OCI-LY7 (cell line): ENCODE data around the gene GLIS1. TPM values are rescaled to one million over a fixed set of nuclear protein-coding genes. Genes with fewer than 3 reads are reported as not detected.

Source experiments
- BruUV-seq: library from RNA; stranded (reverse); fragments of 400-500 nt; replicated peaks from 2 replicates; lab custom pipeline; 2021; lab: Mats Ljungman, UMichigan
- CTCF ChIA-PET: fragments of 300-600 bp; sonication (Branson Sonifier 250); formaldehyde crosslinking; loops from one replicate; lab custom pipeline; 2022; ENCODE audit warnings: antibody characterized with exemption; ENCODE audit not compliant: unreplicated experiment; lab: Charles Lee
- POLR2A ChIA-PET: fragments of 300-600 bp; sonication (Branson Sonifier 250); formaldehyde crosslinking; loops from one replicate; lab custom pipeline; 2022; ENCODE audit warnings: antibody characterized with exemption; lab: Charles Lee
- DNase-seq: peaks from one replicate; pipeline ENCODE4 v3.0.0-alpha.2; 2015; ENCODE audit warnings: low spot score
- H2AFZ ChIP-seq: fragments of 200-600 bp; sonication (generic), shearing (Covaris generic); 2 replicates; pipeline ENCODE4 v1.6.1; 2014; ENCODE audit warnings: mild to moderate bottlenecking, antibody characterized with exemption, low read length, moderate library complexity
- H3K27ac ChIP-seq: fragments of 200-600 bp; sonication (generic); 2 replicates; pipeline ENCODE4 v1.5.1; 2014; ENCODE audit warnings: mixed run types, low read depth, mild to moderate bottlenecking, moderate library complexity, low read length, inconsistent platforms; ENCODE audit not compliant: poor library complexity, severe bottlenecking
- H3K36me3 ChIP-seq: fragments of 200-600 bp; sonication (generic); 2 replicates; pipeline ENCODE4 v1.6.1; 2014; ENCODE audit warnings: mild to moderate bottlenecking, antibody characterized with exemption, low read length, moderate library complexity, mixed read lengths; ENCODE audit not compliant: insufficient read depth
- H3K4me1 ChIP-seq: fragments of 200-600 bp; sonication (generic); 2 replicates; pipeline ENCODE4 v1.5.1; 2014; ENCODE audit warnings: mild to moderate bottlenecking, low read length; ENCODE audit not compliant: insufficient read depth, poor library complexity, severe bottlenecking
- H3K4me2 ChIP-seq: fragments of 200-600 bp; sonication (generic); 2 replicates; pipeline ENCODE4 v1.6.1; 2014; ENCODE audit warnings: mild to moderate bottlenecking, low read length
- H3K4me3 ChIP-seq: fragments of 200-600 bp; sonication (generic); 2 replicates; pipeline ENCODE4 v1.5.1; 2014; ENCODE audit warnings: mild to moderate bottlenecking, low read depth, low read length; ENCODE audit not compliant: poor library complexity, severe bottlenecking
- H3K79me2 ChIP-seq: fragments of 200-600 bp; sonication (generic); 2 replicates; pipeline ENCODE4 v1.6.1; 2016; ENCODE audit warnings: low read depth, mild to moderate bottlenecking, low read length, moderate library complexity, mixed read lengths; ENCODE audit not compliant: insufficient read depth
- H3K9me2 ChIP-seq: fragments of 200-600 bp; sonication (generic); 2 replicates; pipeline ENCODE4 v1.6.1; 2016; ENCODE audit warnings: mild to moderate bottlenecking, low read length, mixed read lengths; ENCODE audit not compliant: insufficient read depth
- H3K9me3 ChIP-seq: fragments of 200-600 bp; sonication (generic); 2 replicates; pipeline ENCODE4 v1.6.1; 2014; ENCODE audit warnings: mild to moderate bottlenecking, mixed run types, low read length, mixed read lengths
- H4K20me1 ChIP-seq: fragments of 200-600 bp; sonication (generic); 2 replicates; pipeline ENCODE4 v1.6.1; 2014; ENCODE audit warnings: mild to moderate bottlenecking, antibody characterized with exemption, low read length, moderate library complexity, mixed read lengths; ENCODE audit not compliant: insufficient read depth
- CTCF ChIP-seq: fragments of 200-600 bp; sonication (generic); conservative IDR thresholded peaks from 2 replicates; pipeline ENCODE4 v1.5.1; 2014; ENCODE audit warnings: mild to moderate bottlenecking, antibody characterized with exemption, low read length, moderate library complexity, mixed read lengths
- EZH2phosphoT487 ChIP-seq: fragments of 200-600 bp; sonication (generic); IDR thresholded peaks from 2 replicates; pipeline ENCODE4 v1.6.1; 2018; ENCODE audit warnings: low read depth, borderline replicate concordance, mild to moderate bottlenecking, mixed run types, antibody characterized with exemption, low read length, moderate library complexity, mixed read lengths
- intact Hi-C: fragments of 100-400 bp; cut with micrococcal nuclease; formaldehyde crosslinking; loops from one replicate; pipeline ENCODE4 v1.10.0; 2022; ENCODE audit not compliant: unreplicated experiment
- total RNA-seq, 2 experiments: library from RNA; depleted of rRNA in 1 of 2; stranded (reverse); fragments of >200 nt in 1 of 2; shearing (Covaris generic) in 1 of 2; gene quantifications; 2 replicates each; pipeline ENCODE4 v1.2.3, GENCODE V29; 2014 to 2022

GLIS1 gene
- total RNA-seq, 2 experiments from 2014 or later = not detected

DNA sequence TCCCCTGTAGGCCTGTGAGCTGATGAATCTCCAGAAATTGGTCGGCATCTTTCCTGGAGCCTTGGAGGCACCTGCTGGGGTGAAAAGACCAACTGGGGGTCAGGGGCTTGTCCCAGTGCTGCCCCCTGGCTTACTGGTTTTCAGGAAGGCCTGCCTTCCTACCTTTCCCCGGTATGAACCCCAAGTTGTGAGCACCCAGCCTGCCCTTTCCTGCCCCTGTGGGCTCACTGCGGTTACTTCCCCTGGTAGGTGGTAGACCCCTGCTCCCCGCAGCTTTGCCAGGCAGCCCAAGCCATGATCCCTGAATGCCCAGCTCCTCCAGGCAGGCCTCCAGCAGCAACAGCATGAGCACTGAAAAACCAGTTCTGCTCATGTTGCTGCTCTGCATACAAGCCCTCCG, 269.6 kb downstream of the GLIS1 start:
- intact Hi-C loops = no loop called here
- Histone ChIP-seq H2AFZ (no peak overlapping the region), H3K79me2 (no peaks in the 10 kb centered on the region), H3K36me3 (no peaks in the 10 kb centered on the region), H3K9me3 (no peaks in the 10 kb centered on the region), H3K4me2 (no peak overlapping the region), H3K4me1 (no peaks in the 10 kb centered on the region), H3K27ac (no peak overlapping the region), H4K20me1 (no peaks in the 10 kb centered on the region), H3K9me2 (no peaks in the 10 kb centered on the region), H3K4me3 (no peak overlapping the region)
- CTCF ChIA-PET = no interaction called here
- POLR2A ChIA-PET = no interaction called here
- DNase-seq = no peak
- TF ChIP-seq CTCF = no peak
- no peak for TF ChIP-seq EZH2phosphoT487
- BruUV-seq = no TSS peak

DNA sequence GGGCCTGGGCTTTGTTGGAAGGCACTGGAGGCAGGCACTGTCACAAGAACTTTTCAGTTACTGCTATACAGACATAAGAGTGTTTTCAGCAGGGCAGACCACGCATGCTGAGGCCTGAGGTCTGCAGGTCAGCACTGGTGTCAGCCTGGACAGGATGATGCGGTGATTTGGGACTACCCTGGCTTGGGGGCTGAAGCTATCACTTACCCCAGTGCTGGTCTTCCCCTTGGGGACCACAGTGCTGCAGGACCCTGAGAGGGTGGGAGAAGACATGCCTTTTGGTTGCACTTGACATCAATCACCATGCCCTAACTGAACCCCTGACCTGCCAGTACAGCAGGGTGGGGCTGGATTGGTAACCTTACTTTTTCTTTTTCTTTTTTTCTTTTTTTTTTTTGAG, 270.6 kb downstream of the GLIS1 start:
- CTCF ChIA-PET = no interaction called here
- intact Hi-C loops = no loop called here
- H3K27ac ChIP-seq = no peak overlapping the region

DNA sequence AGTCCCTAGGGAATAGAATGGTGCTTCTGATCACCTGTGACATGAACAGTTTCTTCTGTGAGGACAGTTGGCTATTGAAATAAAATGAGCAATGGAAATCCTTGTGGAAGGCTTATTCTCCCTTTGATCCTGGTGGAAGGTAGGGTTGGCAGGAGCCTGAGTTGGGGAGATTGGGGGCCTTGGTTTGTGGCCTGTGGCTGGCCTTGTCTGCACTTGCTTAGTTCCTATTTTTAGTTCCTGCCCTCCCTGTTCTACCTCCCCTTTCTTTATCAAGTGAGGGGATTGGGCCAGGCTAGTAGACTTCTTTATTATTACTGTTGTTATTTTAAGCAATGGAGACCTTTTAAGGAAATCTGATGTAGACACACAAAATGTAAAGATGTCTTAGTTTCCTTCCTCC, 271.6 kb downstream of the GLIS1 start:
- intact Hi-C loops = no loop called here
- Histone ChIP-seq H3K4me1 (no peaks in the 10 kb centered on the region), H3K9me3 (no peaks in the 10 kb centered on the region), H3K9me2 (no peaks in the 10 kb centered on the region), H2AFZ (no peak overlapping the region), H3K4me3 (no peak overlapping the region), H3K36me3 (no peaks in the 10 kb centered on the region), H3K4me2 (no peak overlapping the region), H3K79me2 (no peaks in the 10 kb centered on the region), H3K27ac (no peak overlapping the region), H4K20me1 (no peaks in the 10 kb centered on the region)
- POLR2A ChIA-PET = no interaction called here
- CTCF ChIA-PET = no interaction called here
- no peak for TF ChIP-seq EZH2phosphoT487
- no peak for TF ChIP-seq CTCF
- DNase-seq = no peak
- no TSS peak for BruUV-seq

More for the DNA sequence above, 270.6 kb downstream of the GLIS1 start:
- Histone ChIP-seq H3K4me3 (no peak overlapping the region), H3K4me2 (no peak overlapping the region), H4K20me1 (no peaks in the 10 kb centered on the region), H3K4me1 (no peaks in the 10 kb centered on the region), H3K9me3 (no peaks in the 10 kb centered on the region), H2AFZ (no peak overlapping the region), H3K36me3 (no peaks in the 10 kb centered on the region), H3K79me2 (no peaks in the 10 kb centered on the region), H3K9me2 (no peaks in the 10 kb centered on the region)
- no peak for DNase-seq
- POLR2A ChIA-PET = interaction anchor here (0.6 kb wide), 1 partner anchor 526 kb away, joined by 3 read pairs; no protein-coding TSS in a partner anchor
- BruUV-seq = no TSS peak
- TF ChIP-seq EZH2phosphoT487 = no peak
- TF ChIP-seq CTCF = no peak
